Fibroblast of lung (primary cell): ENCODE results near the gene SPRR2A.

Experiments
- EZH2 ChIP-seq: IDR thresholded peaks from 2 replicates; pipeline ENCODE4 v1.5.1; 2012; ENCODE audit warnings: low read length, control low read depth, mild to moderate bottlenecking; ENCODE audit errors: missing control alignments
- TF ChIP-seq, protein P1 (sequence below), 2 donors: IDR thresholded peaks in 1 of 2; conservative IDR thresholded peaks in 1 of 2; 1 replicate in 1 of 2; 2 replicates in 1 of 2; pipeline ENCODE4 v1.5.1; 2011 to 2012; ENCODE audit warnings: low read length in 2 of 2, control low read depth in 1 of 2, inconsistent platforms in 1 of 2, low read depth in 1 of 2, mild to moderate bottlenecking in 1 of 2

- TF ChIP-seq EZH2 = no peak
- TF ChIP-seq, protein P1, sequence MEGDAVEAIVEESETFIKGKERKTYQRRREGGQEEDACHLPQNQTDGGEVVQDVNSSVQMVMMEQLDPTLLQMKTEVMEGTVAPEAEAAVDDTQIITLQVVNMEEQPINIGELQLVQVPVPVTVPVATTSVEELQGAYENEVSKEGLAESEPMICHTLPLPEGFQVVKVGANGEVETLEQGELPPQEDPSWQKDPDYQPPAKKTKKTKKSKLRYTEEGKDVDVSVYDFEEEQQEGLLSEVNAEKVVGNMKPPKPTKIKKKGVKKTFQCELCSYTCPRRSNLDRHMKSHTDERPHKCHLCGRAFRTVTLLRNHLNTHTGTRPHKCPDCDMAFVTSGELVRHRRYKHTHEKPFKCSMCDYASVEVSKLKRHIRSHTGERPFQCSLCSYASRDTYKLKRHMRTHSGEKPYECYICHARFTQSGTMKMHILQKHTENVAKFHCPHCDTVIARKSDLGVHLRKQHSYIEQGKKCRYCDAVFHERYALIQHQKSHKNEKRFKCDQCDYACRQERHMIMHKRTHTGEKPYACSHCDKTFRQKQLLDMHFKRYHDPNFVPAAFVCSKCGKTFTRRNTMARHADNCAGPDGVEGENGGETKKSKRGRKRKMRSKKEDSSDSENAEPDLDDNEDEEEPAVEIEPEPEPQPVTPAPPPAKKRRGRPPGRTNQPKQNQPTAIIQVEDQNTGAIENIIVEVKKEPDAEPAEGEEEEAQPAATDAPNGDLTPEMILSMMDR (conservative IDR thresholded peaks at IDR 0.05 in 1 of 2, IDR thresholded peaks at IDR 0.05 in 1 of 2; ENCODE audit: low read depth in 1 of 2, low read length in 2 of 2) = peak in 1 of 2 donors; percentile 19
Measured at GRCh38 chr1:153032677-153033308, 24.5 kb downstream of the SPRR2A start.
